Upper lobe of left lung (tissue), 6 donors: Measurements from ENCODE around the gene TCN2. TPM values are rescaled to one million over a fixed set of nuclear protein-coding genes. Genes with fewer than 3 reads are reported as not detected.
A peak's percentile ranks its signal among the peaks of the same experiment; 100 is the strongest.

Experiments used
- ATAC-seq, 2 donors: fragments of 200-7000 bp; cut with Tn5 transposase; one replicate each; pipeline ENCODE4 v1.9.1; 2022; ENCODE audit warnings: mild to moderate bottlenecking in 2 of 2, moderate library complexity in 2 of 2; ENCODE audit not compliant: low FRiP score in 2 of 2
- DNase-seq, 2 donors: peaks; one replicate each; pipeline ENCODE4 v3.0.0-alpha.2; 2019 to 2020
- H3K27ac ChIP-seq, 4 donors: fragments of 200-600 bp; sonication (generic); one replicate each; pipeline ENCODE4 v1.5.1; 2016 to 2019
- H3K27me3 ChIP-seq, 4 donors: fragments of 200-600 bp; sonication (generic); one replicate each; pipeline ENCODE4 v1.5.1; 2017 to 2019
- H3K36me3 ChIP-seq, 4 donors: fragments of 200-600 bp; sonication (generic); one replicate each; pipeline ENCODE4 v1.5.1; 2016 to 2019
- H3K4me1 ChIP-seq, 4 donors: fragments of 200-600 bp; sonication (generic); one replicate each; pipeline ENCODE4 v1.5.1; 2018 to 2019
- H3K4me3 ChIP-seq, 4 donors: fragments of 200-600 bp; sonication (generic); one replicate each; pipeline ENCODE4 v1.5.1; 2017 to 2019; ENCODE audit warnings: mild to moderate bottlenecking in 2 of 4, moderate library complexity in 1 of 4
- H3K9me3 ChIP-seq, 4 donors: fragments of 200-600 bp; sonication (generic); one replicate each; pipeline ENCODE4 v1.5.1; 2018 to 2019
- CTCF ChIP-seq, 6 experiments: fragments of 450-650 bp in 4 of 6; fragments of 200-600 bp in 2 of 6; sonication (generic) in 2 of 6; IDR thresholded peaks; one replicate each; pipeline ENCODE4 v1.5.1; 2016 to 2019; ENCODE audit warnings: antibody characterized with exemption in 6 of 6
- EP300 ChIP-seq, 4 donors: sonication (generic); formaldehyde crosslinking; IDR thresholded peaks; one replicate each; pipeline ENCODE4 v1.5.1; 2017; ENCODE audit warnings: antibody characterized with exemption in 4 of 4, control low read depth in 2 of 4
- POLR2A ChIP-seq, 4 donors: fragments of 450-650 bp; IDR thresholded peaks; one replicate each; pipeline ENCODE4 v1.5.1; 2016 to 2017; ENCODE audit warnings: antibody characterized with exemption in 4 of 4, mild to moderate bottlenecking in 2 of 4
- POLR2AphosphoS5 ChIP-seq, 2 donors: sonication (generic); formaldehyde crosslinking; IDR thresholded peaks; one replicate each; pipeline ENCODE4 v1.5.1; 2017; ENCODE audit warnings: antibody characterized with exemption in 2 of 2
- WGBS, 2 donors: methylation state at CpG; one replicate each; pipeline ENCODE4 v1.1.5; 2017 to 2018; 5-methylcytosine and 5-hydroxymethylcytosine counted together
- total RNA-seq, 6 donors: library from RNA; depleted of rRNA in 4 of 6; stranded (reverse); fragments of >200 nt in 4 of 6; gene quantifications; one replicate each; pipeline versions ENCODE4 v1.1.0 to v1.2.1, GENCODE V29; 2016 to 2021
- donor health status: DM: no; HTN: no; CAD: no; lungs with moderate emphysema.
- donor health status: DM: no; HTN: yes; CAD: no; lungs with severe emphysema.

The TCN2 gene
- total RNA-seq, 6 donors from 2014 or later, result 40.2 to 87.1 (median 60.7) TPM

GRCh38 chr22:30654361-30654760, 47.4 kb downstream of the TCN2 start:
- Histone ChIP-seq H3K4me1 (peaks cover 0 to 8% (median 7%) of the 10 kb centered on the region in 4 donors), H3K4me3 (no peak overlapping the region), H3K27ac (no peak overlapping the region), H3K27me3 (no peaks in the 10 kb centered on the region), H3K36me3 (peaks cover 0 to 5% (median 0%) of the 10 kb centered on the region in 4 donors), H3K9me3 (no peaks in the 10 kb centered on the region)
- WGBS, 2 donors, result 97 to 100% methylated on average over 1 to 14 of the region's 14 CpGs
- ATAC-seq (no peak), DNase-seq (peak in 1 of 2 donors; percentile 59)
- no peak for TF ChIP-seq POLR2A (IDR thresholded peaks at IDR 0.05)
- TF ChIP-seq EP300 (IDR thresholded peaks at IDR 0.05), result no peak
- no peak for TF ChIP-seq POLR2AphosphoS5 (IDR thresholded peaks at IDR 0.05)

- TF ChIP-seq CTCF (IDR thresholded peaks at IDR 0.05) (no peak), POLR2AphosphoS5 (IDR thresholded peaks at IDR 0.05) (no peak), EP300 (IDR thresholded peaks at IDR 0.05) (no peak), POLR2A (IDR thresholded peaks at IDR 0.05) (no peak)
Measured at GRCh38 chr22:30655532-30655931, 48.6 kb downstream of the TCN2 start.

GRCh38 chr22:30662040-30662439, 55.1 kb downstream of the TCN2 start:
- Histone ChIP-seq H3K36me3 (peaks cover 0 to 23% (median 16%) of the 10 kb centered on the region in 4 donors), H3K4me3 (no peak overlapping the region), H3K9me3 (no peaks in the 10 kb centered on the region), H3K27me3 (no peaks in the 10 kb centered on the region), H3K4me1 (peaks cover 4 to 24% (median 13%) of the 10 kb centered on the region in 4 donors), H3K27ac (no peak overlapping the region)
- DNase-seq (no peak), ATAC-seq (no peak)
- 93 to 95% methylated on average over 4 of the region's 4 CpGs for WGBS, 2 donors
- no peak for TF ChIP-seq CTCF (IDR thresholded peaks at IDR 0.05)
- TF ChIP-seq POLR2A (IDR thresholded peaks at IDR 0.05), result no peak
- TF ChIP-seq EP300 (IDR thresholded peaks at IDR 0.05), result no peak
- TF ChIP-seq POLR2AphosphoS5 (IDR thresholded peaks at IDR 0.05), result no peak

More at GRCh38 chr22:30655532-30655931, 48.6 kb downstream of the TCN2 start:
- no peak for DNase-seq
- Histone ChIP-seq H3K9me3 (no peaks in the 10 kb centered on the region), H3K27ac (no peak overlapping the region), H3K4me1 (peaks cover 0 to 5% (median 4%) of the 10 kb centered on the region in 4 donors), H3K27me3 (no peaks in the 10 kb centered on the region), H3K36me3 (peaks cover 0 to 5% (median 0%) of the 10 kb centered on the region in 4 donors), H3K4me3 (no peak overlapping the region)
- no peak for ATAC-seq
- WGBS, 2 donors, result 78 to 89% methylated on average over 3 of the region's 3 CpGs

- TF ChIP-seq POLR2A (IDR thresholded peaks at IDR 0.05) (no peak), EP300 (IDR thresholded peaks at IDR 0.05) (no peak), POLR2AphosphoS5 (IDR thresholded peaks at IDR 0.05) (no peak), CTCF (IDR thresholded peaks at IDR 0.05) (no peak)
- Histone ChIP-seq H3K36me3 (peaks cover 0 to 23% (median 16%) of the 10 kb centered on the region in 4 donors), H3K27ac (no peak overlapping the region), H3K4me1 (peaks cover 10 to 36% (median 21%) of the 10 kb centered on the region in 4 donors), H3K9me3 (no peaks in the 10 kb centered on the region), H3K27me3 (no peaks in the 10 kb centered on the region), H3K4me3 (no peak overlapping the region)
- WGBS, 2 donors, result 97 to 98% methylated on average over 13 of the region's 13 CpGs
- DNase-seq (peak in 1 of 2 donors; percentile 59), ATAC-seq (no peak)
Measured at GRCh38 chr22:30664798-30665197, 57.8 kb downstream of the TCN2 start.

GRCh38 chr22:30665266-30665665, 58.3 kb downstream of the TCN2 start:
- peak overlapping the region in 1 of 4 donors; percentile 30 for H3K27ac ChIP-seq
- no peaks in the 10 kb centered on the region for H3K9me3 ChIP-seq
- H3K36me3 ChIP-seq, result peaks cover 0 to 23% (median 16%) of the 10 kb centered on the region in 4 donors
- WGBS, 2 donors, result 70 to 82% methylated on average over 2 of the region's 2 CpGs
- ATAC-seq (no peak), DNase-seq (no peak)
- peaks cover 10 to 36% (median 21%) of the 10 kb centered on the region in 4 donors for H3K4me1 ChIP-seq
- no peaks in the 10 kb centered on the region for H3K27me3 ChIP-seq
- H3K4me3 ChIP-seq, result no peak overlapping the region
- no peak for TF ChIP-seq CTCF (IDR thresholded peaks at IDR 0.05)
- no peak for TF ChIP-seq POLR2AphosphoS5 (IDR thresholded peaks at IDR 0.05)
- TF ChIP-seq EP300 (IDR thresholded peaks at IDR 0.05), result no peak
- no peak for TF ChIP-seq POLR2A (IDR thresholded peaks at IDR 0.05)
